ENCODE measurements around the gene FSTL4. TPM values are rescaled to one million over a fixed set of nuclear protein-coding genes. Genes with fewer than 3 reads are reported as not detected.
"Not testable (repeated sequence)": the region's sequence is repeated elsewhere in the genome, so short reads cannot be mapped to it uniquely, and the experiment has no call there.

Gene FSTL4
- total RNA-seq, 1 experiment from 2014 or later = 0.14 TPM

GRCh38 chr5:133552925-133553525 is 59.3 kb downstream of the FSTL4 start:
- DNase-seq (ENCODE audit: low spot score) = peak; percentile 58

- DNase-seq (ENCODE audit: low spot score) = no peak
Measured at GRCh38 chr5:133546500-133546899, 65.8 kb downstream of the FSTL4 start.

GRCh38 chr5:133544346-133544745 is 68.0 kb downstream of the FSTL4 start:
- no peak for DNase-seq (ENCODE audit: low spot score)

- DNase-seq (ENCODE audit: low spot score) = no peak
Measured at GRCh38 chr5:133539818-133540217, 72.5 kb downstream of the FSTL4 start.

GRCh38 chr5:133538718-133539117 is 73.6 kb downstream of the FSTL4 start:
- DNase-seq (ENCODE audit: low spot score) = no peak

- not testable (repeated sequence) for DNase-seq (ENCODE audit: low spot score)
Measured at GRCh38 chr5:133535241-133535929, 77.0 kb downstream of the FSTL4 start.

- DNase-seq (ENCODE audit: low spot score) = no peak
Measured at GRCh38 chr5:133534566-133534965, 77.8 kb downstream of the FSTL4 start.

- no peak for DNase-seq (ENCODE audit: low spot score)
Measured at GRCh38 chr5:133533541-133533940, 78.8 kb downstream of the FSTL4 start.

GRCh38 chr5:133531594-133531993 is 80.7 kb downstream of the FSTL4 start:
- DNase-seq (ENCODE audit: low spot score) = no peak

- DNase-seq (ENCODE audit: low spot score) = no peak
Measured at GRCh38 chr5:133531178-133531577, 81.2 kb downstream of the FSTL4 start.

GRCh38 chr5:133530270-133530669 is 82.1 kb downstream of the FSTL4 start:
- DNase-seq (ENCODE audit: low spot score) = no peak

- DNase-seq (ENCODE audit: low spot score) = no peak
Measured at GRCh38 chr5:133528841-133529240, 83.5 kb downstream of the FSTL4 start.

GRCh38 chr5:133527311-133527710 is 85.0 kb downstream of the FSTL4 start:
- DNase-seq (ENCODE audit: low spot score) = no peak

- no peak for DNase-seq (ENCODE audit: low spot score)
Measured at GRCh38 chr5:133526368-133526767, 86.0 kb downstream of the FSTL4 start.

GRCh38 chr5:133525126-133525525 is 87.2 kb downstream of the FSTL4 start:
- DNase-seq (ENCODE audit: low spot score) = no peak

- DNase-seq (ENCODE audit: low spot score) = no peak
Measured at GRCh38 chr5:133524666-133525065, 87.7 kb downstream of the FSTL4 start.

- no peak for DNase-seq (ENCODE audit: low spot score)
Measured at GRCh38 chr5:133523961-133524586, 88.3 kb downstream of the FSTL4 start.

GRCh38 chr5:133523013-133523658 is 89.2 kb downstream of the FSTL4 start:
- DNase-seq (ENCODE audit: low spot score) = peak; percentile 41

- DNase-seq (ENCODE audit: low spot score) = no peak
Measured at GRCh38 chr5:133521801-133522200, 90.5 kb downstream of the FSTL4 start.

- DNase-seq (ENCODE audit: low spot score) = no peak
Measured at GRCh38 chr5:133520991-133521706, 91.2 kb downstream of the FSTL4 start.

- DNase-seq (ENCODE audit: low spot score) = no peak
Measured at GRCh38 chr5:133520062-133520461, 92.3 kb downstream of the FSTL4 start.

- DNase-seq (ENCODE audit: low spot score) = no peak
Measured at GRCh38 chr5:133519191-133519590, 93.2 kb downstream of the FSTL4 start.

Data from H4 (cell line).